HG02759 (cell line): ENCODE results near the gene HMGCR.
"Not testable (repeated sequence)": the region's sequence is repeated elsewhere in the genome, so short reads cannot be mapped to it uniquely, and the experiment has no call there.

ENCODE experiments used
- ATAC-seq: cut with Tn5 transposase; IDR thresholded peaks from one replicate; pipeline ENCODE4 v1.9.1; 2021; ENCODE audit warnings: mild to moderate bottlenecking, moderate library complexity; ENCODE audit not compliant: unreplicated experiment

HMGCR gene

GRCh38 chr5:75336615-75337336, at the start of gene HMGCR:
Gene HMGCR, plus strand, starts transcription at chr5:75337220. Its CDS starts 5,386 bp downstream, at chr5:75342606.
- peak; percentile 98 for ATAC-seq

GRCh38 chr5:75291844-75292243, 45.2 kb upstream of the HMGCR start:
- ATAC-seq = not testable (repeated sequence)

DNA sequence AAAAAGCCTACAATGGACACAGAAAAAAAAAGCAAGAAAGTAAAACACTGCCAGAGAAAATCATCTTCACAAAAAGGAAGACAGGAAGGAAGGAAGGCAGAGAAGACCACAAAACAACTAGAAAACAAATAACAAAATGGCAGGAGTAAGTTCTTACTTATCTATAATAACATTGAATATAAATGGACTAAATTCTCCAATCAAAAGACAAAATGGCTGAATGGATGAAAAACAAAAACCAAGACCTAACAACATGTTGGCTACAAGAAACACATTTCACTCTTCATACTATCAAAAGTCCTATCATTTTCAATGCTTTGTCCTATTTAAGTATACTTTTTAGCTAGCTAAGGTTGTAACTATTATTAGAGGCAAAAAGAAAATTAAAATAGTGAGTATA, 36.9 kb upstream of the HMGCR start:
- no peak for ATAC-seq

- ATAC-seq = no peak
Measured at GRCh38 chr5:75303419-75303818, 33.6 kb upstream of the HMGCR start.

DNA sequence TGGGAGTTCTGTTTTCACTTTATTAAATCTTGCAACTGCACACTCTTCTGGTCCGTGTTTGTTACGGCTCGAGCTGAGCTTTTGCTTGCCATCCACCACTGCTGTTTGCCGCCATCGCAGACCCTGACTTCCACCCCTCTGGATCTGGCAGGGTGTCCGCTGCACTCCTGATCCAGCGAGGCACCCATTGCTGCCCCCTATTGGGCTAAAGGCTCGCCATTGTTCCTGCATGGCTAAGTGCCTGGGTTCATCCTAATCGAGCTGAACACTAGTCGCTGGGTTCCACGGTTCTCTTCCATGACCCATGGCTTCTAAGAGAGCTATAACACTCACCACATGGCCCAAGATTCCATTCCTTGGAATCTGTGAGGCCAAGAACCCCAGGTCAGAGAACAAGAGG, 32.5 kb upstream of the HMGCR start:
- ATAC-seq = not testable (repeated sequence)

- no peak for ATAC-seq
Measured at GRCh38 chr5:75306746-75307145, 30.3 kb upstream of the HMGCR start.

DNA sequence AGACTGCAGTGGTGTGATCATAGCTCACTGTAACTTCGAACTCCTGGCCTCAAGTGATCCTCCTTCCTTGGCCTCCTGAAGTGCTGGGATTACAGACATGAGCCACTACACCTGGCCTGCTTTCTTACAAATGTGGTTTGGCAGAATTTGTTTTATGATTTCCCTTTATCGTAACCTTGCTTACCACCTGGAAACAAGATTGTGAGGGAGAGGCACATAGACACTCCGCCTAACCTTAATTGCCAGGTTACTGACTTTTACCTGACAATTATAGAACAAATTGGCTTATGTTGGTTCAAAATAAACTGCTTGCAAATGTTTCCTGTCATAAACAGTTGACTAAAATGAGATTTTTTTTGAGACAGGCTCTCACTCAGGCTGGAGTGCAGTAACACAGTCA, 26.8 kb upstream of the HMGCR start:
- no peak for ATAC-seq

GRCh38 chr5:75319148-75319547, 17.9 kb upstream of the HMGCR start:
- not testable (repeated sequence) for ATAC-seq

- no peak for ATAC-seq
Measured at GRCh38 chr5:75319638-75320037, 17.4 kb upstream of the HMGCR start.

- ATAC-seq = no peak
Measured at GRCh38 chr5:75320371-75320770, 16.6 kb upstream of the HMGCR start.

DNA sequence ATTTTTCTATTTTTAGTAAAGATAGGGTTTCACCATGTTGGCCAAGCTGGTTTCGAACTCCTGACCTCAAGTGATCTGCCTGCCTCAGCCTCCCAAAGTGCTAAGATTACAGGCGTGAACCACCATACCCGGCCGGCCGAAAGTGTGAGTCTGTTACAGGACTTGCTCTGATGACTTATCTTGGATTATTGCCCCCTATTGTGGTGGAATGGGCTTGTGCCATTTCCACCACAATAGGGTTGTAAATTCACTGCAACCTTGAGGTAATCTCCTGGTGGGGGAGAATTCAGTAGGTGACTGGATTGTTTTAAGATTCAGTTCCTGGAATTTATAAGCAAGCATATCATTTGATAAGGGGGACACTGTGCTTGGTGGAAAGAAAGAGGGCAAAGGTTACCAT, 15.0 kb upstream of the HMGCR start:
- ATAC-seq = no peak

DNA sequence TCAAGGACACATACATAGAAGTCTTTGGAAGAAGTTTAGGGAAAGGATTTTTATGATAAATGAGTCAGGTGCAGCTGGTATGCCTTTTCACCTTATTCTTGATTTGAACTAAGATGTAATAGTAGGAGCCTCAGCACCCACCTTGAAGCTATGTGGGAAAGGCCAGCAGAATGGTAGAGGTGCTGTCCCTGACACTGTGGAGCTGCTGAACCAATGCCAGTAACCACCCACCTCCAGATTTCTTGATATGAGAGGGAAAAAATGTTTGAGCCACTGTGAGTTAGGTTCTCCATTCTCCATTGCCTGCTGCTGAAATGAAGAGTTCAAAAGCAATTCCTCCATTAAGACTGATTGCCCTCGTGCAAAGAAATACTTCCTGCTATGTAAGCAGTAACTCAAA, 12.2 kb upstream of the HMGCR start:
- ATAC-seq = no peak

DNA sequence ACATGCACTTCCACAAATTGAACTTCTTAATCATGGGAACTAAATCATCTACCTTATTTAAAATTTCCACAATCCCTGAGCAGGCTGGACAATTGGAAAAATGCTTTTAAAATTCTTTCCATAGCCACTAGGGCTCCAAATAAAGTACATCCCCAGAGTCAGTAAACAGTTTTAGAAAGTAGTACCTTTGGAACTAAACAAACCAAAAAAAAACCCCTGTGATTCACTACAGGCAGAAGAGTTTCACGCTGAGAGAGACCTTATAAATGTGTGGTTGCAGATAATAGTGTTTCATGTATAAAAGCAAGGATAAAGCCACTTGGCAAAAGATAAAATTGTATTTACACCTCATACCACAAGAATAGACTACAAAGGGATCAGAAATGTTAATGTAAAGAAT, 11.8 kb upstream of the HMGCR start:
- ATAC-seq = no peak

DNA sequence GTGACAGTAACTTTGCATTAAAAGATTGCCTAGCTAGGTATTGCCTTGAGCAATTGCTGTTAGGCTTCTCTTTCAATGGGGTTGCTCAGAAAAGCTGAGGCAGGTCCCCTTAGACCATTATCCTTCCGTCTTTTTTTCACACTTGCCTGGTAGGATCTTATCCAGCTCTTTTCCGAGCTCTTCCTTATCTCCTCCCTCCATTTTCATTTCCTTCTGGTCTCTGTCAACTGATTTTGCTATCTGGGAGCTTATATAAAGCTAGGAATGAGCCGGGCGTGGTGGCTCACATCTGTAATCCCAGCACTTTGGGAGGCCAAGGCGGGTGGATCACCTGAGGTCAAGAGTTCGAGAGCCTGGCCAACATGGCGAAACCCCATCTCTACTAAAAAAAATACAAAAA, 6.6 kb upstream of the HMGCR start:
- ATAC-seq = no peak

GRCh38 chr5:75331095-75332090, 5.6 kb upstream of the HMGCR start:
- ATAC-seq = no peak

GRCh38 chr5:75333759-75334158, 3.3 kb upstream of the HMGCR start:
- not testable (repeated sequence) for ATAC-seq

DNA sequence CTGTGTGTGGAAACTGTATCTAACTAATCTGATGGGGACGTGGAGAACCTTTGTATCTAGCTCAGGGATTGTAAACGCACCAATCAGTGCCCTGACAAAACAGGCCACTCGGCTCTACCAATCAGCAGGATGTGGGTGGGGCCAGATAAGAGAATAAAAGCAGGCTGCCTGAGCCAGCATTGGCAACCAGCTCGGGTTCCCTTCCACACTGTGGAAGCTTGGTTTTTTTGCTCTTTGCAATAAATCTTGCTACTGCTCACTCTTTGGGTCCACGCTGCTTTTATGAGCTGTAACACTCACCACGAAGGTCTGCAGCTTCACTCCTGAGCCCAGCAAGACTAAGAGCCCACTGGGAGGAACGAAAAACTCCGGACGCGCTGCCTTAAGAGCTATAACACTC, 2.6 kb upstream of the HMGCR start:
- not testable (repeated sequence) for ATAC-seq

GRCh38 chr5:75335486-75335885, 1.5 kb upstream of the HMGCR start:
- ATAC-seq = no peak

DNA sequence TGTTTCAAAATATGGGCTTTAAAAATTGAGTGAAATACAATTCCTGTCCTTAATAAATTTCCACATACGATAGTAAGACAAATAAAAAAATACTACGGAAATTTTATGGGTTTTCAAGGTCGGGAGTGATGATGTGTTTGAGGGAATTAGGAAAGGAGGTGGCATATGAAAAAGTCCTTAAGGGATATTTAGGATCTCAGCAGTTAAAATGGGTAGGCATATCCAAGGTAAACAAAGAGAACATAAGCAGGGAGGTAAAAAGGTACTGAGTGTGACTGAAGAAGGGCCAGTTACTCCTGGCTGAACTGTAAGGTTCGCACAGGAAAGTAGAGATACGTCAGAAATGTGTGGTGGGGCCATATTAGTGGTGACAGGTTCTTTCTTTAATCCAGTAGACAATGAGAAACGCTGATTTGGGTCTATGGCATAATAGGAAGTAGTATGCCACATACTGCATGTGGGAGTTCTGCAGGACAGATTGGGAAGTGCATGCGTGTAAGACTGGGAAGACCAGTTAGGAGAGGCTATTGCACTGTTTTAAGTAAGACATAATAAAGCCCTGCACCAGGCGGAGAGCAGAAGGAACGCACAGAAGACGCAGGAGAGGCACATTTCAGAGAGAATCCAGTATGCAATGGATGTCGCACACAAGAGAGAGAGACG, 937 bp upstream of the HMGCR start:
- ATAC-seq = peak; percentile 0

- ATAC-seq = peak; percentile 1
Measured at GRCh38 chr5:75337366-75338021, 474 bp downstream of the HMGCR start.

- no peak for ATAC-seq
Measured at GRCh38 chr5:75338408-75338807, 1.4 kb downstream of the HMGCR start.
